ENCODE data around the gene ZFP36.

- TF ChIP-seq CTCF (IDR thresholded peaks at IDR 0.05): no peak
- no peak for TF ChIP-seq POLR2A (IDR thresholded peaks at IDR 0.05)
These were observed 8.7 kb downstream of the ZFP36 start for GRCh38 chr19:39415111-39416046.
